HL-60 (cell line): ENCODE measurements around the gene BICRAL.
"Not testable (repeated sequence)": the region's sequence is repeated elsewhere in the genome, so short reads cannot be mapped to it uniquely, and the experiment has no call there.

Experiments
- DNase-seq, 2 experiments: peaks; one replicate each; pipeline ENCODE4 v3.0.0-alpha.2; 2010 to 2020; ENCODE audit warnings: low read depth in 1 of 2, low spot score in 1 of 2
- H3K27ac ChIP-seq: fragments of 250-450 bp; sonication (Bioruptor Pico); replicated peaks from 2 replicates; pipeline ENCODE4 v1.5.1; 2020; ENCODE audit warnings: mild to moderate bottlenecking, moderate library complexity
- H3K27me3 ChIP-seq: fragments of 250-450 bp; sonication (Bioruptor Pico); 2 replicates; pipeline ENCODE4 v1.5.1; 2021; ENCODE audit warnings: mild to moderate bottlenecking, moderate library complexity; ENCODE audit not compliant: insufficient read depth, poor library complexity, severe bottlenecking
- H3K4me3 ChIP-seq: replicated peaks from 2 replicates; pipeline ENCODE4 v1.5.1; 2011; ENCODE audit warnings: mild to moderate bottlenecking, control low read depth, low read length; ENCODE audit not compliant: insufficient read depth
- GABPA ChIP-seq: IDR thresholded peaks from 2 replicates; pipeline ENCODE4 v1.6.1; 2012; ENCODE audit warnings: low read depth
- POLR2AphosphoS5 ChIP-seq: IDR thresholded peaks from 2 replicates; pipeline ENCODE4 v1.6.1; 2012; ENCODE audit warnings: low read depth
- SPI1 ChIP-seq: IDR thresholded peaks from 2 replicates; pipeline ENCODE4 v1.6.1; 2012; ENCODE audit warnings: low read depth, mild to moderate bottlenecking, borderline replicate concordance
- TF ChIP-seq, protein P1 (sequence below): IDR thresholded peaks from 2 replicates; pipeline ENCODE4 v1.6.1; 2012; ENCODE audit warnings: low read depth; ENCODE audit not compliant: insufficient replicate concordance
- TF ChIP-seq, protein P2 (sequence below): IDR thresholded peaks from one replicate; pipeline ENCODE4 v1.5.1; 2011; ENCODE audit warnings: low read length, control low read depth, inconsistent platforms; ENCODE audit not compliant: insufficient read depth

The BICRAL gene

DNA sequence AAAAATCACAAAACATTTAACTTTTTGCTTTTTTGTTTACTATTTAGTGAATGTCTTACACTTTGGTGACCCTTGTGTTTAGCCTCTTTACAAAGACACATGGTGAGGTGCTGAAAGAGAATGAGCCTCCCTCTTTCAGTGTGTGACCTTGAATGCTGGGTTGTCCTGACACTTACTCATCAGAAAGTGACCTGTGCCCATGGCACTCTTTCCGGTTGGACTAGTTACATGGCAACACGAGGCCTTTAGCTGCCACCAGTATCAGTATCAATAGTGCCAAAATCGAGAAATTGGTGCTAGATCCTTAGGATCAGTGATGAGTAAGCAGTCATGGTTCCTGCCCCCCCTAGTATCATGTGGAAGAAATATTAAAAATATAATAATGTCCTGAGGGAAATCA, 95.8 kb downstream of the BICRAL start:
- Histone ChIP-seq H3K4me3 (no peak overlapping the region), H3K27me3 (no peaks in the 10 kb centered on the region), H3K27ac (0 out of 2 replicates have a peak overlapping the region, but pooled peaks have one; percentile 9)
- no peak for DNase-seq
- TF ChIP-seq, protein P1, sequence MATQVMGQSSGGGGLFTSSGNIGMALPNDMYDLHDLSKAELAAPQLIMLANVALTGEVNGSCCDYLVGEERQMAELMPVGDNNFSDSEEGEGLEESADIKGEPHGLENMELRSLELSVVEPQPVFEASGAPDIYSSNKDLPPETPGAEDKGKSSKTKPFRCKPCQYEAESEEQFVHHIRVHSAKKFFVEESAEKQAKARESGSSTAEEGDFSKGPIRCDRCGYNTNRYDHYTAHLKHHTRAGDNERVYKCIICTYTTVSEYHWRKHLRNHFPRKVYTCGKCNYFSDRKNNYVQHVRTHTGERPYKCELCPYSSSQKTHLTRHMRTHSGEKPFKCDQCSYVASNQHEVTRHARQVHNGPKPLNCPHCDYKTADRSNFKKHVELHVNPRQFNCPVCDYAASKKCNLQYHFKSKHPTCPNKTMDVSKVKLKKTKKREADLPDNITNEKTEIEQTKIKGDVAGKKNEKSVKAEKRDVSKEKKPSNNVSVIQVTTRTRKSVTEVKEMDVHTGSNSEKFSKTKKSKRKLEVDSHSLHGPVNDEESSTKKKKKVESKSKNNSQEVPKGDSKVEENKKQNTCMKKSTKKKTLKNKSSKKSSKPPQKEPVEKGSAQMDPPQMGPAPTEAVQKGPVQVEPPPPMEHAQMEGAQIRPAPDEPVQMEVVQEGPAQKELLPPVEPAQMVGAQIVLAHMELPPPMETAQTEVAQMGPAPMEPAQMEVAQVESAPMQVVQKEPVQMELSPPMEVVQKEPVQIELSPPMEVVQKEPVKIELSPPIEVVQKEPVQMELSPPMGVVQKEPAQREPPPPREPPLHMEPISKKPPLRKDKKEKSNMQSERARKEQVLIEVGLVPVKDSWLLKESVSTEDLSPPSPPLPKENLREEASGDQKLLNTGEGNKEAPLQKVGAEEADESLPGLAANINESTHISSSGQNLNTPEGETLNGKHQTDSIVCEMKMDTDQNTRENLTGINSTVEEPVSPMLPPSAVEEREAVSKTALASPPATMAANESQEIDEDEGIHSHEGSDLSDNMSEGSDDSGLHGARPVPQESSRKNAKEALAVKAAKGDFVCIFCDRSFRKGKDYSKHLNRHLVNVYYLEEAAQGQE = no peak
- TF ChIP-seq GABPA = no peak
- TF ChIP-seq, protein P2, sequence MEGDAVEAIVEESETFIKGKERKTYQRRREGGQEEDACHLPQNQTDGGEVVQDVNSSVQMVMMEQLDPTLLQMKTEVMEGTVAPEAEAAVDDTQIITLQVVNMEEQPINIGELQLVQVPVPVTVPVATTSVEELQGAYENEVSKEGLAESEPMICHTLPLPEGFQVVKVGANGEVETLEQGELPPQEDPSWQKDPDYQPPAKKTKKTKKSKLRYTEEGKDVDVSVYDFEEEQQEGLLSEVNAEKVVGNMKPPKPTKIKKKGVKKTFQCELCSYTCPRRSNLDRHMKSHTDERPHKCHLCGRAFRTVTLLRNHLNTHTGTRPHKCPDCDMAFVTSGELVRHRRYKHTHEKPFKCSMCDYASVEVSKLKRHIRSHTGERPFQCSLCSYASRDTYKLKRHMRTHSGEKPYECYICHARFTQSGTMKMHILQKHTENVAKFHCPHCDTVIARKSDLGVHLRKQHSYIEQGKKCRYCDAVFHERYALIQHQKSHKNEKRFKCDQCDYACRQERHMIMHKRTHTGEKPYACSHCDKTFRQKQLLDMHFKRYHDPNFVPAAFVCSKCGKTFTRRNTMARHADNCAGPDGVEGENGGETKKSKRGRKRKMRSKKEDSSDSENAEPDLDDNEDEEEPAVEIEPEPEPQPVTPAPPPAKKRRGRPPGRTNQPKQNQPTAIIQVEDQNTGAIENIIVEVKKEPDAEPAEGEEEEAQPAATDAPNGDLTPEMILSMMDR = no peak
- TF ChIP-seq POLR2AphosphoS5 = no peak
- TF ChIP-seq SPI1 = no peak

DNA sequence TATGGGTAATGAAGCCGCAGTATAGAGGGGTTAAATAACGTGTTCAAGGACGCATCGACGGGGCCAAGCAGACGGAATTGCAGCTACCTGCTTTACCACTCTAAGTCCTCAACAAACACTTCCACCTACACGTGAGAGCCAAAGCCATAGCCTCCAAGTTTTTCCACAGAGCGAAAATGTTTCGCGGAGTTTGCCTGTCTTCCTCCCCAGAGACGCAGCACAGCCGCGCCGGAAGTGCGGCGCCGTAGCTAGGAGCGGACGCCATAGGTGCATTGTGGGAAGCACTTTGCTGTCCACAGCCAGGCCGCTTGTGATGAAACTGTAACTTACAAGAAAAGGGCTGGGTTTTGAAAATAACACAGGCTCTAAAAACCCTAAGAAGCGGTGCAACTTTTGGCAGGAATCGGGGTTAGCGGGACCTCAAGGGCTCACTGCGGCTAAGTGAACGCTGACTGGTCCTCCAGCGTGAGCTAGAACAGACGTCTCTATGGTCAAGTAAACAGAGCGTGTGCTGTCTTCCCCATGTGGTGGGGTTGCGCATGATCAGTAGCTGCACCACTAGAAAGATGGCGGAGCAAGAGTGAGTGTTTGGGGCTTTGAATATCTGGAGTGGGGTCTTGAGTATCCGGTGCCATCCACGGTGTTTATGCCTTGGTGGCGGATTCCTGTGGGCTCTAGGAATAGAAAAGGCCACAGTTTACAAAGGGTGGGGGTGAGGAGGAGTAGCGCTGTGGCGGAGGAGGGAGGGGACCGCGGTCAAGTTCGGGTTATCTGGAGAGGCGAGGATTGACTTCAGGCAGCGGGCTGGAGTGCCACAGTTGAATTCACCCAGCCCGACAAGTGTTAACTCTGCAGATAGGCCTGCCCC, 97.8 kb downstream of the BICRAL start, which contains the start of gene RPL7L1:
TSS of gene RPL7L1 (plus strand) at position 245 of the 868 bp plus-strand sequence. CDS start at position 540, 295 bp downstream.
- Histone ChIP-seq H3K4me3 (peak within 1 kb of the TSS; percentile 78), H3K27ac (peak within 1 kb of the TSS; percentile 98), H3K27me3 (no peaks in the 10 kb centered on the region)
- TF ChIP-seq GABPA (peak; percentile 77; the same call in 1 of the 2 replicates), SPI1 (peak; percentile 42; the same call in 1 of the 2 replicates), POLR2AphosphoS5 (peak; percentile 96)
- TF ChIP-seq, protein P2 = no peak
- TF ChIP-seq, protein P1 = peak; percentile 80
- peak; percentile 82 to 92 for DNase-seq

DNA sequence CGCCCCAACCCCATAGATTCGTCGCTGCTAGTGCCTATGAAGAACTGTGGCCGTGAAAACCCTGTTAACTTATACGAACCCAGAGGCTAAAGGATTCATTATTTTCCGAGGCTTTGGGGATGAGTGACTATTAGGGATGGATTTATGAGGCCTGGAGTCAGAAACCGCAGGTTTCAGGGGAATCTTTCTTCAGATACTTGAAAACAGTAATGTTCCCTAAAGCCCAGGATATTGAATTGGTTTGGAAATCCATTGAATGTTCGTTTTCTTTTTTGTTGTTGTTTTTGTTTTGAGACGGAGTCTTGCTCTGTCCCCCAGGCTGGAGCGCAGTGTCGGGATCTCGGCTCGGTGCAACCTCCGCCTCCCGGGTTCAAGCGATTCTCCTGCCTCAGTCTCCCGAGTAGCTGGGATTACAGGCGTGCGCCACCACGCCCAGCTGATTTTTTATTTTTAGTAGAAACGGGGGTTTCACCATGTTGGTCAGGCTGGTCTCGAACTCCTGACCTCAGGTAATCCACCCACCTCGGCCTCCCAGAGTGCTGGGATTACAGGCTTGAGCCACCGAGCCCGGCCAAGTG, 98.5 kb downstream of the BICRAL start:
- peak overlapping the region; percentile 98 for H3K27ac ChIP-seq
- DNase-seq, H3K27me3 ChIP-seq: not testable (repeated sequence)
- H3K4me3 ChIP-seq = peak overlapping the region; percentile 78

DNA sequence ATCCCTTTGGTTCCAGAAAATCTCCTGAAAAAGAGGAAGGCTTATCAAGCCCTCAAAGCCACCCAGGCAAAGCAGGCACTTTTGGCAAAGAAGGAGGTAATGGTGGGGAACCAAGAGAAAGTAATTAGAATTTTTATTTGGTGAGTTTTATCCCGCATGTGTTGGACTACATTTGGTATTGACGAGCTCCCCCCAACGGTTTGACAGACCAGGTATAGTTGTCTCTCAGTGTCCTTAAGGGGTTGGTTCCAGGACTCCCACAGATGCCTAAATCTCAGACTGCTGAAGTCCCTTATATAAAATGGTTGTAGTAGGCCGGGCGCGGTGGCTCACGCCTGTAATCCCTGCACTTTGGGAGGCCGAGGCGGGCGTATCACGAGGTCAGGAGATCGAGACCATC, 99.0 kb downstream of the BICRAL start:
- Histone ChIP-seq H3K27ac (peak overlapping the region; percentile 98), H3K4me3 (peak overlapping the region; percentile 78)
- not testable (repeated sequence) for H3K27me3 ChIP-seq, DNase-seq
